Effector CD8-positive, alpha-beta T cell (primary cell): ENCODE data around the gene PRUNE1.

Source experiments
- DNase-seq: peaks from one replicate; lab custom pipeline; 2025; lab: John Stamatoyannopoulos, UW

Gene PRUNE1

DNA sequence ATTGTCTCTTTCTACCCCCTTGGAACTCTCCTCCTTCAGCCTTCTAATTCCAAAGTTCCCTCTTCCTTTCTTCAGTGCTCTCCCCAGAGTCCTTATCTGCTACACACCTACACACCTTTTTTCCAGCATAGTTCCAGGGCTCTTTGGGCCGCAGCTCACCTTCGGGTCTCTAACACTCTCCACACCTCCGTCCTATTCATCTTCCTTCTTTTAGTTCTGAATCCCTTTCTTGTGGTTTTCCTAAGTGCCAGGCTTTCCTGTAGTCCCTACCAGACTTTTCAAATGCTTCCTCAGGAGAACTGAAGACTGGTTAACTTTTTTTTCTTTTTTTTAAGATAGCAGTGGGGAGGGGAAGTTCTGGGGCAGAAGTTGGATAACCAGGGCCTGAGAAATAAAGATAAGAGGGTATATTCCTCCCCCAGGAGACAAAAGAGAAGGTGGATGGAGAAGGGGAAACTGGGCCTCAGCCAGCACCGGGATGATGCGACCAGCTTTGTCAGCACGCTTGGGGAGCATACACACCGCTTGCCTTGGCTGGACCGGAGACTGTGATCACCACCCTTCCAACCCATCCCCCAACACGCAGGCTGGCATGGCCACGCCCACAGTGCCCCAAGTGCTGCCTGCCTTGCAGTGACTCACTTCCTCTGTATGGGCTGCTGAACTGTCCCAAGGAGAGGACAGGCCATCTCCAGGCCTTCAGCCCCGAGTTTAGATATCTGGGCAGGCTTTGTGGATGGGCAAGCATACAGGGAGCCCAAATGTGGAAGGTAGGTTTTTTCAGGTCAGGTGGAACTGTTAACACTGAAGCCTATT lies 31.2 kb upstream of the PRUNE1 start:
- DNase-seq = peak; percentile 51

DNA sequence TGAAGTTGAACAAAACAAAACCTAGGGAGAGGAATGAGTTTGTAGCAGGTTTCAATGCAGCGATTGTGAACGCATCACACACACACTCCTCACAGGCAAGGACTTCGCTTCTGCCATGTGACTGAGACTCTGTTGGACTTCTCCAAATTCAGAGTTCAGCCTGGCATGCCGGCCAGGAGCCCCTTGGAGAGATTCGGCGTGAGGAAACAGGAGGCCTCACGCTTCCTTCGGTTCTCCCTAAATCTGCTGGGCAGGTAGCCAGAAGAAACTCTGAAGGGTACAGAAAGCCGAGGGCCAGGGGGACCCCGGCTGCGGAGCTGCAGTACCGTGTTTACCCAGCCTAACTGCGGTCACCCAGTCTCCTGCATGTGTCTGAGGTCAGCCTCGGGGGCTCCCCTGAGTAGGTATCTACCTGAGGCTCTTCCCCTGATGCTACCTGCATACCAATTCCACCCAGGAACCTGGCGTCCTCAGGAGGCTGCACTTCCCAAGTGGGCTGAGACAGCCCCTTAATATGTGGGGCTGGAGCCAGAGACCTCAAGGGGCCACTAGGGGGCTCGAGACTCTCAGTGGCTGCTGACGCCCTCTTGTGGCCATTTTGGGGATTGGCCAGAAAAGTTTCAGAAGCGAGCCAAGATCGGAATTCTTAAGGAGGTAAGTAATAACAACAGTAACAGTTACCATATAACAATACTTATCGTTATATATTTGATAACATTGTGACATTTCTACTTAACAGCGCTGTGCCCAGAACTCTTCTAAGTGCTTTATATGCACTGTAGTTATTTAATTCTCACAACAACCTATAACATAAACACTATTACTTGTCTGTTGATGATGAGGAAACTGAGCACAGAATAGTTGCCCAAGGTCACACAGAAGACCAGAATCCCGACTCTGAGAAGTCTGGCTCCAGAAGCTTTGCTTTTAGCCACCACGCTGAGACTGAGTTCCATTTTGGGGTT lies 28.9 kb upstream of the PRUNE1 start:
- DNase-seq = peak; percentile 87

DNA sequence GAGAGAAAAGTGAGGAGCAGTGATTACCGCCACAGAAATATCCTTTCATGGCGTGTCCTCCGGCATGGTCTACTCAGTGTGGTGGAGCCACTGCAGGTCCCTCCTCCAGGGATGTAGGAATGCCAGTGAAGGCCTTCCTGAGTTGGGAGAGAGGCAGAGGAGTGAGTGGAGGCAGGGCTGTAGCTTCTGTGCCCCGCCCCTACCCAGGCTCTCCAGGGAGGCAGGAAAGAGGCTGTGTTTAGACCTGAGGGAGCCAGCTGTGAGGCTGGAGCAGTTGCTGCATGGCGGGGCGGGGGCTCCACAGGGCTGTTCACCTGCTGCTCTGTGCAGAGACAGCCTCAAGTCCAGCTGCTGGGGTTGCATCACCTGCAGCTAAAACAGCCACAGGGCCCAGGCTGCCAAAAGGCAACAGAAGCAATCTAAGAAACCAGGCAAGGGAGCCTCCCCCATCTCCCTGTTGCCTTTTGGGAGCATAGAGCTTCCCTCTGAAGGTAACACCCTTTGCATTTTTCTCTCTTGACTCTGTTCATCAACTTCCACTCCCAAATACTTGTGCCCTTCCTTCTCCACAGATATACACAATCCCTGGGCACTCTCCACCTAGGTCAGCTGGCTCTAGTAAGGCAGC lies 27.0 kb upstream of the PRUNE1 start:
- no peak for DNase-seq

DNA sequence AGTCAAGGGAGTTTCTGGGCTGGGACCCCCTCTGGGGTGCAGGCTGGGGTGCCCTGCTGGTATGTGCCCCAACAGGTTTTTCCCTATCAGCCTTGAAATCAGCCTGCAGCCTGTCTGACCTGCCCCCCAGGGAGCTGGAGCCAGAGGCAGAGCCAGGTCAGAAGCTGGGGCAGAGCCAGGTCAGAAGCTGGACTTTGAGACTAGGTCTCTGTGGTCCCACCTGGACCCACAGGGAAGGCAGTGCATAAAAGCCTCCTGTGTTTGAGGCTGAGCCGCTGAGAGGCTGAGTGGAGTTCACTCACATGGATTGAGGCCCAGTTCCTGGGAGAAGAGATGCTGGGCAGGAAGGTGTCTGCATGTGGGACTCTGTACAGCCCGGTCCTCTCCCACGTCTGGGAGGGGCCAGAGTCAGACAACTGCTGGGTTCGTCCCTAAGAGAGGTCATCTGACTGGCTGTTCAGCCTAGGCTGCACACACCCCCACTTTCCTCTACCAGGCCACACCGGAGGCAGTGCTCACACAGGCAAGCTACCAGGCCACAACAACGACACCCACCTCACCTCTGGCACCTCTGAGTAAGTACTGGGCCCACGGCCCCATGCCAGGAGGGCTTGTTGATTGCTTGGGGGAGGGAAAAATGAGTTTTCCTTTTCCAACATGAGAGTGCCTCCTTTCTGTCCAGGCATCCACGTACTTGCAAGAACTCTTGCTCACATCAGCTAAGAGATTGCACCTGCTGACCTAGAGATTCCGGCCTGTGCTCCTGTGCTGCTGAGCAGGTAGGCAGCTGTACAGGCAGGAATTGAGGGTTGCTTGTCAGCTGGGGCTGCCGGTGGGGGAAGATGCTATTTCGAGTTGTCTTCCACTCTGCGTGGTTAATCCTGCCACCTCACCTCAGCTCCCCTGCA lies 26.2 kb upstream of the PRUNE1 start, which contains the start of gene ANXA9:
TSS of gene ANXA9 (plus strand) at position 488 of the 908 bp plus-strand sequence. CDS start 814 bp downstream, outside the sequence.
- no peak for DNase-seq

DNA sequence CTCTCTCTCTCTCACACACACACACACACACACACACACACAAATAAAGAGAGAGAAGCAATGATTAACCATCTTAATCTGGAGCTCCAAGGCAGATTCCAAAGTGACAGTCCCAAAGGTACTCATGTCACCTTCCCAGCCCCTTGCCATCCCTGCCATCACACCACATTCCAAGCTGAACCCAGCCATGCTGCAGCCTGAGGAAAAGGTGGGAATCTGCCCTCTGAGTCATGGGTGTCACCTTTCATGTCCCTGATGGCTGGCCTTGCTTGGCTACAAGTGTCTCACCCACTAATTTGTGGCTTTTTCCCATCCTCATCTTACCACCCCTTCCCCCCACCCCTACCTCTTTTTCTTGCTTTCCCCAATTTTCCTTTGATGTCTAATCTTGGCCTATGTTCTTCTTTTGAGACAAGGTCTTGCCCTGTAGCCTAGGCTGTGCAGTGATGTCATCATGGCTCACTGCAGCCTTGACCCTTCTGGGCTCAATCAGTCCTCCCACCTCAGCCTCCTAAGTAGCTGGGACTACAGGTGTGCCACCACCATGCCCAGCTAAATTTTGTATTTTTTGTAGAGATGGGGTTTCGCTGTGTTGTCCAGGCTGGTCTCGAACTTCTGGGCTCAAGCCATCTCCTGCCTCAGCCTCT lies 22.9 kb upstream of the PRUNE1 start:
- no peak for DNase-seq

DNA sequence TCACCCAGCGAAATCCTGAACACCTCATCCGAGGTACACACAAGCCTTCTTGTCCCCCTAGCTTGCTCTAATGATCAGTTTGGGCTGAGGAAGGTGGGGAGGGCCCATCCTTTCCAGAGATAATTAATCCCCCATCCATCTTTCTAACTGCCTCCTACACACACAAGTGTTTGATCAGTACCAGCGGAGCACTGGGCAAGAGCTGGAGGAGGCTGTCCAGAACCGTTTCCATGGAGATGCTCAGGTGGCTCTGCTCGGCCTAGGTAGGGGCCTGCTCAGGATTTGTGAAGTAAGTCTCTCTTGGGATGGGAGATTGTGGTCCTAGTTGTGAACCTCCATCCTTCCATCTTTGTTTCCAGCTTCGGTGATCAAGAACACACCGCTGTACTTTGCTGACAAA lies 20.3 kb upstream of the PRUNE1 start:
- no peak for DNase-seq

DNA sequence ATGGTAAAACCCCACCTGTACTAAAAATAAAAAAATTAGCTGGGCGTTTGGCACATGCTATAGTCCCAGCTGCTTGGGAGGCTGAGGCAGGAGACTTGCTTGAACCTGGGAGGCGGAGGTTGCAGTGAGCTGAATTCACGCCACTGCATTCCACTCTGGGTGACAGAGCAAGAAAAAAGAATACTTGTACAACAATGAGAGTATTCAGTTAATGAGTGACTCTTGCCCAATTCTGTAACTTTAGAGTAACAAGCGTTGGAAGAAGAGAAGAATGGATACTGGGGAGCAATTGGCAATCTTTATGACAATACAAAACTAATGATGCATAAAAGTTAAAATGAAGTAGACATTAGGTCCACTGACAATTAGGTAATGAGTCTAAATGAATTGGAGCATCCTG lies 15.6 kb upstream of the PRUNE1 start:
- no peak for DNase-seq

DNA sequence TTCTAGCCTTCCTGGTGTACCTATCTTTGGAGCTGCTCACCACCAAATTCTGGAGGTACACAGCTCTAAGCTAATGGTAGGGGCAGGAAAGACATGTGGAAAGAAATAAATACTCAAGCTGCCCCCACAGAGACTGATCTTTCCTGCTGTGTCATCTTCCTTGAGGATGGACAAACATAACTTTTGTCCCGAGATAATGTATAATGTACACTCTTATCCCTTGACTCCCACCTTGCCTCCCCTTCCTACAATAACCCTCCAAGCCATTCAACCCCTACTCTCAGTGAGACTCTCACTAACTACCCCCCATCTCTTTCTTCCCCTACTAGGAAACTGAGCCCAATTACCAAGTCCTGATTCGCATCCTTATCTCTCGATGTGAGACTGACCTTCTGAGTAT lies 14.0 kb upstream of the PRUNE1 start:
- DNase-seq = no peak

DNA sequence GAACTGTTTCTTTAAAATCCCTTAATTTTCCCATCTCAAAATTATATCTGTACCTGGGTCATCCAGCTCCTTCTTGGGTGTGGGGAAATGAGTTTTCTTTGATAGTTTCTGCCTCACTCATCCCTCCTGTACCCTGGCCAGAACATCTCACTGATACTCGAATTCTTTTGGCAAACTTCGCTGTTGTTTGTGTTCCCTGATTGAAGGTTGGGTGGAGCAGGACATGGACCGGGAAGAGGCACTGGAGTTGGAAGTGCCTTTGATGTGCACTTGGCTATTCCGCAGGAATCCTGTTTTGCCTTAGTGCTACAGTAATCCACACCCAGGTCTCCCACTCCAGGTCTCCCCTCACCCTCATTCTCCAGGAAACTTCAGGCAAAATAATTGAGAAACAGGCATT lies 12.8 kb upstream of the PRUNE1 start:
- no peak for DNase-seq

DNA sequence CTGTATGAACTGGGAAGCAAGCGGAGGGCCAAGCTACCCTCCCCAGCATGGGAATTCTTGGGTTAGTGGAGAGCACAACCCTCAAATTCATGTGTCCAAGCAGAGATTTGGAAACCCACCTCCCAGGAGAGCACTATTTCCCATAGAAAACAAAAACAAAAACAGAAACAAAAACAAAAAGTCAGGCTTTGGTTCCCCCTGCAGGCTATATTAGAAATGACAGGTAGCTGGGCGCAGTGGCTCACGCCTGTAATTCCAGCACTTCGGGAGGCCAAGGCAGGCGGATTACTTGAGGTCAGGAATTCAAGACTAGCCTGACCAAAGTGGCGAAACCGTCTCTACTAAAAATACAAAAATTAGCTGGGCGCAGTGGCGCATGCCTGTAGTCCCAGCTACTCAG lies 12.4 kb upstream of the PRUNE1 start:
- no peak for DNase-seq

DNA sequence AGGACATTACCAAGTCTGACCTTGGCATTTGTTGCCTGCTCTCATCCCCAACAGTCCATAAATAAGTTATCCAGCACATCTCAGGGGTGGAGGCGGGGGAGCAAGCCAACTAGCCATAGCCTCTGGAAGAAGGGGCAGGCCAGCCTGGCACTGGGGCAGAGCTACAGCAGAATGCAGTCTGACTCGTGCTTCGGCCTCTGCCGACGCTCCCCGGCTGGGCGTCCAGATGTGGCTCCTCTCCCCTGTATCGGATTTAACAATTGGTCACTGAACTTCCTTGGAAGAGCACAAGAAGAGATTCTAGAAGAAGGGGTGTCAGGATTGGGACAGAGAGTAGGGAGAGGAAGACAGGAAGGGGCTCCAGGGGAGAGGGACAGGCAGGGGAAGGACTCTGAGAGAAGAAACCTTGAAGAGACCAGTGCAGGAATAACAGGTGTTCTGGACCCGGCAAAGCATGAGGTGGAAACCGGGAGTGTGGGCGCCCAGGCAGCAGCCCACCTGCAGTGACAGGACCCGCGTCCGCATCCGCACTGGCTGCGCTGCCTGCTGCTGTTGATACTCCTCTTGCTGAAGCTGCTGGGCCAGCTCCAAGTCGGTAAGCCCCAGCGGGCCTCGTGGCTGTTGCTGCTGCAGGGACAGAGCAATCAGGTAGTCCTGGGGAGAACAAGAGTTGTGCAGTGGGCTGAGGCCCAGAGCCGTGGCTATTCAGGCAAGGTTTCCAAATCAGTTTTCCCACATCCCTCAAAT lies 10.9 kb upstream of the PRUNE1 start:
- no peak for DNase-seq

DNA sequence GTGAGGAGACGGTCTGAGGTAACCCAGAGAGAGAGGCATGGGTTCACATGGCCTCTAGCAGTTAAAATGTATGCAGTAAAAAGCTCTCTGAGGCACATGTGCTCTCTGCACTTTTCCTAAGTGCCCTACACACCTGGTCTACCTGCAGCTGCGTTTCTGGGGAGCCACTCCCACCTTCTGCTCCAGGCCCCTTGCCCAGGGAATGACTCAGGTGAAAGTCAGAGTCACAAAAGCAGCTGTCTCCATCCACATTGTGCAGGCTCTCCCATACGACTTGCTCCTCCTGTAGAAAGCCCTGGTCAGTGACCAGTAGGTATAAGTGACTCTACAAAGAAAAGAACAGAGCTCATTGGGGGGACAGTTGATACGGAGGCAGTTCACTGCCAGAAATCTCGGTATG lies 10.3 kb upstream of the PRUNE1 start:
- no peak for DNase-seq

DNA sequence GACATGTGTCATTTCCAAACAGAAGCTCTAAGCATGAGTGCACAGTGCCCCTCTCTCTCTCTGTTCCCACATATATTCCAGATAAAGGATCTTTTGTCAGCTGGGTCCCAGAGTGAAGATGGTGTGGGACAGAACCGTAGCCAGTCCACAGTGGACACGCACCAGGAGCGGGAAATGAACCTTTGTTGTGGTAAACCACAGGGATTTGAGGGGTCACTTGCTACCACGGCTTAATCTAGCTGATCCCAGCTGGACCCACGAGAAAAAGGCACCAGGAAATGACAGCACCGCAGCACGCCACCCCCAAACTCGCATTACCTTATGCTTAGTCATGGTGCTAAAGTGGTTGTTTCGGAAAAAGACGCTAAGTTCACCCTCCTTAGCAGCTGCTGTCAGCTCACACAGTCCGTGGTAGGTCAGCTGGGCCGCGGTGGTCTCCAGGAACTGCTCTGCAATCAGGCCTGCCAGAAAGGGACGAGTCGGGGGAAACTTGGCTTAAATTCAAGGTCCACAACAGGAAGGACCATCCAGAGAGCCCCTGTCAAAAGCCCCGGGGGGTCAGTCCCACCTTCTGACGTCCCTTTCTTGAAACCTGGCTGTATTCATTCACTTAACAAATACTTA lies 9.1 kb upstream of the PRUNE1 start:
- no peak for DNase-seq

DNA sequence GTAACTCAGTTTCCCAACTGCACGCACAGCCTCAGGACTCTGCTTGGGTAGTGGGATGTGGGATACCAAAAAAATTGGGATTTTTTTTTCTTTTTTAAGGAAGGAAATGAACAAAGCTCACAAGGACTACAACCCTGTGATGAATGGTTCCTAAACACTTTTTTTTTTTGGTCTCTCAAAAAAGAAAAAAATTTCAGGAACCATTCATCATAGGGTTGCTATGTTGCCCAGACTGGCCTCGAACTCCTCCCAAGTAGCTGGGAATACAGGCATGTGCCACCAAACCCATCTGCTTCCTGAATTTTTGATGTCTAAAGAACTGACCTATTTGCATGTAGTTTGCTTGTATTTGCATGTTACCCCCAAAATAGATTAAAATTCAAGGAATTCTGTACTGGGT lies 8.3 kb upstream of the PRUNE1 start:
- DNase-seq = no peak

DNA sequence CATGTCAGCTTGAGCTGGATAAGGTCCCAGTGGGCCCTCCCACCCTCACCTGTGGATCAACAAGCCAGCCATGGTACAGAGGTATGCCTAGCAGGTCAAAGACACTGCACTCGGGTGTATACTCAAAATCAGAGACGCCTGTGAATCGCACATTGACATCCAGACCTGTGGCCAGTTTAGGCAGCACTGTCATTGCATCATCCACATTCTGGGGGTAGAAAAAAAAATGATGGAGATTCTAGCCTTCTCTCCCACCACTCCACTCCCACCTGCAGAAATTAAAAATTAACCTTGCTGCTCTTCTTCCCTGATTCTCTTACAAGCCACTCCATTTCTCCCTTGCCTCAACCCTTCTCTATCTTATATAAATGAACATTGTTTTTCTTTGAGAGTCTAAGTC lies 7.8 kb upstream of the PRUNE1 start:
- no peak for DNase-seq

DNA sequence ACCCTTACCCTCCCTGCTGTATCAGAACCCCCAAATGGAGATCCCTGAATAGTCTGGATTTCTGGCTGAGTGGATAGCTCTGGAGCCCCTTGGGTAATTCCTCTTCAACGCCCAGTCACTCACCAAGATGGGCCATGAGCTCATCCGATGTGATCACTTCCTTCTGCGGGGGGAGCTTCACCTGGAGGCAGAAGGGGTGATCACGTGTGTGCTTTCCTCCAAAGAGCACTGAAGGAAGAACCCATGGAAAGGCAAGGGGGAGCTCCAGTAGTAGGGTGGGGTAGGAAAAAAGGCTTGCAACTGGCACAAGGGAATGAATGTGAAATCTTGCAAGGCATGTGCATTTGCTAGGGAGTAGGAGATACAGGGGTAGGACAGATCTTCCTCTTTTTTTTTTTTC lies 6.6 kb upstream of the PRUNE1 start:
- DNase-seq = no peak

DNA sequence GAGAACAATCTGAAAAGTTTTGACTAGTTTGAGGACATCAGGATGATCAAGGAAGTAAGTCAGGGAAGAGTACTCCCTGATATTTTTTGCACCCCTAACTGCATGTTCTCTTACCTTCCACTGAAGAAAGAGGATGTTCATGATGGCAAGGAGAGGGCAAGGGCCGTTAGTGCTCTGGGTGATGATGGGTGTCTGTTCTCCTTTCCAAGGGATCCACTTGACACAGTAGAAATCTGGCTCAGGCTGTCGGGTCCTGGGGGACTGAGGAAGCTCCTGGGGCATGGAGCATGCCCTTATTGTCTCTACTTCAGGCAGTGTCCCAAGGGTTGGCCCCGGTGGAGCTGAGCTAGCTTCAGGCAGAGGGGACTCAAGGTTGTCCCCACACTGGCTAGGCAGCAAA lies 6.2 kb upstream of the PRUNE1 start:
- DNase-seq = no peak

DNA sequence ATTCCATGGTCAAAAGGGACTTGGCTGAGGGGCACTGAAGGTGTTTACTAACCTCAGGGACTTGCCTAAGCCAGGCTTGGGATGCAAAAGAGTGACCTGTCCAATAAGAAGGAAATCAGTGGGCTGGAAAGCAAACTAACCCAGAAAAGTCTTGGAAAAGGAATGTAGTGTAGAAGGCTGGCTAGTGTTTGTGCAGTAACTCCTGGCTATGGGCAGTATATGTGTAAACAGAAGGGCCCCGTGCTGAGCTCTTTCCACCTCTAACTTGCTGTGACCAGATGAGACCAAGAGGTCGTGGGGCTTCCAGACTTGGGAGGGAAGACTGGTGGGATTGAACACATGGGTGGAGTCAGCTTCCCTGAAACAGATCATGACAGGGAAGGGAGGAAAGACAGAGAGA lies 5.6 kb upstream of the PRUNE1 start:
- no peak for DNase-seq

DNA sequence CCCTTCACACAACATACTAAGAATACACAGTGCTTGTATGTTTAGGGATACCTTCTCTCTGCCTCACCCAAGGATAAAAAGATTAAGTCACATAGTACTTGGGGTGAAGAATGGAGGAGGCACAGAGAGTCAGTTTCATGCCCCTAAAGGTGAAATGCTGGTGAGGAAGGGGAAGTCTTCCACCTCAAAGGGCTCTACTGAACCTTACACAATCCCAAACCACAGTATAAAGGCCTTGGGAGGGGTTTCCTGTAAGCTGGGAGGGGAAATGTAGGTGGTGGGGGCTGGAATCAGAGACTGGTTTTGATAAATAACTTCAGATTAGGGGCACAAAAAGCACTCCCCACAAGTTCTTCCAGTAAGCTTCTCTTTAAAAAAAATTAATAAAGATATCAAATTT lies 5.1 kb upstream of the PRUNE1 start:
- peak; percentile 8 for DNase-seq
